AG08396 (cell line): ENCODE measurements around the gene BRD1.
"Not testable (repeated sequence)": the region's sequence is repeated elsewhere in the genome, so short reads cannot be mapped to it uniquely, and the experiment has no call there.

Experiments used
- DNase-seq: peaks from one replicate; pipeline ENCODE4 v3.0.0; 2012; ENCODE audit warnings: low spot score, mixed read lengths

Gene BRD1

GRCh38 chr22:49768077-49768910 lies 59.4 kb downstream of the BRD1 start:
- no peak for DNase-seq

GRCh38 chr22:49767355-49768062 lies 60.2 kb downstream of the BRD1 start:
- DNase-seq: peak; percentile 70

GRCh38 chr22:49765951-49766350 lies 61.7 kb downstream of the BRD1 start:
- DNase-seq: no peak

- no peak for DNase-seq
These were observed 62.4 kb downstream of the BRD1 start for GRCh38 chr22:49765091-49765771.

- no peak for DNase-seq
These were observed 63.5 kb downstream of the BRD1 start for GRCh38 chr22:49764127-49764581.

- no peak for DNase-seq
These were observed 64.0 kb downstream of the BRD1 start for GRCh38 chr22:49763696-49764095.

- DNase-seq: no peak
These were observed 64.5 kb downstream of the BRD1 start for GRCh38 chr22:49763138-49763537.

GRCh38 chr22:49762571-49762970 lies 65.1 kb downstream of the BRD1 start:
- DNase-seq: not testable (repeated sequence)

- no peak for DNase-seq
These were observed 65.8 kb downstream of the BRD1 start for GRCh38 chr22:49761836-49762235.

- DNase-seq: no peak
These were observed 66.8 kb downstream of the BRD1 start for GRCh38 chr22:49760630-49761571.

- no peak for DNase-seq
These were observed 67.4 kb downstream of the BRD1 start for GRCh38 chr22:49760280-49760629.

- no peak for DNase-seq
These were observed 71.0 kb downstream of the BRD1 start for GRCh38 chr22:49756676-49757075.

GRCh38 chr22:49756201-49756600 lies 71.5 kb downstream of the BRD1 start:
- no peak for DNase-seq

- no peak for DNase-seq
These were observed 72.1 kb downstream of the BRD1 start for GRCh38 chr22:49755631-49756001.

- DNase-seq: no peak
These were observed 72.7 kb downstream of the BRD1 start for GRCh38 chr22:49754696-49755630.

GRCh38 chr22:49753961-49754695 lies 73.5 kb downstream of the BRD1 start:
- no peak for DNase-seq

GRCh38 chr22:49753276-49753890 lies 74.3 kb downstream of the BRD1 start:
- no peak for DNase-seq

- DNase-seq: no peak
These were observed 75.0 kb downstream of the BRD1 start for GRCh38 chr22:49752598-49753091.

- DNase-seq: no peak
These were observed 75.6 kb downstream of the BRD1 start for GRCh38 chr22:49751966-49752597.
